H1 (cell line): ENCODE measurements around the gene SLC12A4. TPM values are rescaled to one million over a fixed set of nuclear protein-coding genes. Genes with fewer than 3 reads are reported as not detected.

Experiments
- CTCF ChIA-PET: fragments of 300-600 bp; sonication (Branson Sonifier 250); formaldehyde crosslinking; loops from one replicate; lab custom pipeline; 2021; ENCODE audit not compliant: partially characterized antibody; lab: Charles Lee
- POLR2A ChIA-PET: fragments of 300-600 bp; sonication (Branson Sonifier 250); formaldehyde crosslinking; loops from one replicate; lab custom pipeline; 2021; ENCODE audit warnings: inconsistent platforms; ENCODE audit not compliant: partially characterized antibody; lab: Charles Lee
- DNase-seq, 2 experiments: peaks; one replicate each; pipeline versions ENCODE4 v3.0.0 to v3.0.0-alpha.2; 2010 to 2022; ENCODE audit warnings: low spot score in 2 of 2, low read depth in 1 of 2, mixed read lengths in 1 of 2
- FAIRE-seq: peaks from 2 replicates; lab custom pipeline; 2011; peaks lifted over from hg19 to GRCh38; lab: Jason Lieb, UNC
- H2AFZ ChIP-seq: 2 replicates; pipeline ENCODE4 v1.8.1; 2012; ENCODE audit warnings: low read length, inconsistent platforms
- H2AK5ac ChIP-seq: 2 replicates; pipeline ENCODE4 v1.6.1; 2013; ENCODE audit warnings: low read depth, low read length
- H2BK120ac ChIP-seq: replicated peaks from 2 replicates; pipeline ENCODE3; 2013; ENCODE audit warnings: low read depth, low read length, inconsistent platforms
- H2BK12ac ChIP-seq: 2 replicates; pipeline ENCODE4 v1.6.1; 2013; ENCODE audit warnings: low read depth, low read length
- H2BK15ac ChIP-seq: 2 replicates; pipeline ENCODE4 v1.6.1; 2013; ENCODE audit warnings: low read length
- H2BK20ac ChIP-seq: 2 replicates; pipeline ENCODE4 v1.6.1; 2013; ENCODE audit warnings: low read length
- H2BK5ac ChIP-seq: 2 replicates; pipeline ENCODE4 v1.6.1; 2013; ENCODE audit warnings: low read depth, low read length
- H3K14ac ChIP-seq: 2 replicates; pipeline ENCODE4 v1.6.1; 2013; ENCODE audit warnings: inconsistent platforms; ENCODE audit not compliant: insufficient read length
- H3K18ac ChIP-seq: 2 replicates; pipeline ENCODE4 v1.6.1; 2013; ENCODE audit warnings: low read length; ENCODE audit errors: extremely low read depth
- H3K23ac ChIP-seq: 2 replicates; pipeline ENCODE4 v1.6.1; 2013; ENCODE audit warnings: inconsistent platforms; ENCODE audit not compliant: insufficient read length
- H3K23me2 ChIP-seq: 2 replicates; pipeline ENCODE4 v1.6.1; 2013; ENCODE audit warnings: low read depth, low read length
- H3K27ac ChIP-seq: 2 replicates; pipeline ENCODE4 v1.6.1; 2011; ENCODE audit warnings: low read depth, low read length, inconsistent platforms
- H3K27me3 ChIP-seq, 4 experiments: replicated peaks in 1 of 4; 1 replicate in 1 of 4; 2 replicates in 3 of 4; pipeline versions ENCODE4 v1.6.1 to v1.8.1; 2011 to 2013; ENCODE audit warnings: low read length in 3 of 4, mild to moderate bottlenecking in 3 of 4, inconsistent platforms in 2 of 4, mixed read lengths in 2 of 4, moderate library complexity in 1 of 4; ENCODE audit not compliant: control insufficient read depth in 3 of 4, insufficient read depth in 3 of 4; ENCODE audit errors: extremely low read depth in 1 of 4
- H3K36me3 ChIP-seq, 4 experiments: 2 replicates each; pipeline versions ENCODE4 v1.6.1 to v1.8.1; 2011 to 2013; ENCODE audit warnings: mild to moderate bottlenecking in 4 of 4, low read length in 3 of 4, moderate library complexity in 2 of 4, control low read depth in 1 of 4, inconsistent platforms in 1 of 4; ENCODE audit not compliant: insufficient read depth in 4 of 4, control insufficient read depth in 2 of 4
- H3K4ac ChIP-seq: replicated peaks from 2 replicates; pipeline ENCODE3; 2013; ENCODE audit warnings: low read length, low read depth, mixed read lengths, inconsistent platforms; ENCODE audit not compliant: insufficient read length
- H3K4me1 ChIP-seq, 4 experiments: replicated peaks in 1 of 4; 1 replicate in 1 of 4; 2 replicates in 3 of 4; pipeline versions ENCODE4 v1.6.1 to v1.8.1; 2011 to 2013; ENCODE audit warnings: low read length in 3 of 4, inconsistent platforms in 2 of 4, mixed read lengths in 1 of 4; ENCODE audit not compliant: insufficient read depth in 4 of 4, control insufficient read depth in 3 of 4
- H3K4me2 ChIP-seq, 2 experiments: 2 replicates each; pipeline versions ENCODE4 v1.6.1 to v1.8.1; 2011 to 2013; ENCODE audit warnings: low read depth in 2 of 2, low read length in 2 of 2, control low read depth in 1 of 2, inconsistent platforms in 1 of 2, mild to moderate bottlenecking in 1 of 2; ENCODE audit not compliant: insufficient read depth in 1 of 2
- H3K4me3 ChIP-seq, 4 experiments: fragments of 200-600, 300-600 bp in 1 of 4; sonication (generic), shearing (Covaris generic), sonication (Bioruptor Twin) in 1 of 4; 2 replicates each; pipeline versions ENCODE4 v1.5.1 to v1.8.1; 2011 to 2016; ENCODE audit warnings: low read length in 4 of 4, low read depth in 3 of 4, control low read depth in 2 of 4, inconsistent platforms in 2 of 4, mild to moderate bottlenecking in 2 of 4, mixed read lengths in 1 of 4, moderate library complexity in 1 of 4; ENCODE audit not compliant: insufficient read depth in 2 of 4; ENCODE audit errors: extremely low read depth in 1 of 4
- H3K56ac ChIP-seq: replicated peaks from 2 replicates; pipeline ENCODE3; 2013; ENCODE audit warnings: low read depth, mild to moderate bottlenecking, mixed read lengths, low read length, inconsistent platforms; ENCODE audit not compliant: insufficient read length
- H3K79me1 ChIP-seq: 2 replicates; pipeline ENCODE4 v1.6.1; 2013; ENCODE audit warnings: low read depth, low read length, control low read depth
- H3K79me2 ChIP-seq, 2 experiments: 2 replicates each; pipeline versions ENCODE4 v1.6.1 to v1.8.1; 2012 to 2013; ENCODE audit warnings: low read length in 2 of 2, mild to moderate bottlenecking in 2 of 2, inconsistent platforms in 1 of 2; ENCODE audit not compliant: insufficient read depth in 2 of 2, control insufficient read depth in 1 of 2
- H3K9ac ChIP-seq, 4 experiments: replicated peaks in 1 of 4; 1 replicate in 1 of 4; 2 replicates in 3 of 4; pipeline versions ENCODE4 v1.6.1 to v1.8.1; 2011 to 2013; ENCODE audit warnings: low read depth in 3 of 4, low read length in 3 of 4, control low read depth in 2 of 4, mild to moderate bottlenecking in 2 of 4, moderate library complexity in 2 of 4, inconsistent platforms in 1 of 4; ENCODE audit errors: extremely low read depth in 1 of 4
- H3K9me3 ChIP-seq, 2 experiments: 2 replicates each; pipeline versions ENCODE4 v1.6.1 to v1.8.1; 2012 to 2013; ENCODE audit warnings: mild to moderate bottlenecking in 2 of 2, moderate library complexity in 2 of 2, control low read depth in 1 of 2, inconsistent platforms in 1 of 2, low read depth in 1 of 2, low read length in 1 of 2, mixed read lengths in 1 of 2; ENCODE audit not compliant: insufficient read depth in 2 of 2
- H4K20me1 ChIP-seq, 2 experiments: replicated peaks in 1 of 2; 2 replicates each; pipeline versions ENCODE3 to v1.8.1; 2011 to 2013; ENCODE audit warnings: inconsistent platforms in 2 of 2, low read length in 2 of 2, mild to moderate bottlenecking in 1 of 2; ENCODE audit not compliant: insufficient read depth in 2 of 2, control insufficient read depth in 1 of 2
- H4K5ac ChIP-seq: 2 replicates; pipeline ENCODE4 v1.6.1; 2013; ENCODE audit warnings: low read length, low read depth, mixed read lengths, inconsistent platforms; ENCODE audit not compliant: insufficient read length
- H4K8ac ChIP-seq: 2 replicates; pipeline ENCODE4 v1.8.0; 2013; ENCODE audit warnings: mild to moderate bottlenecking, moderate library complexity, low read length, inconsistent platforms; ENCODE audit not compliant: insufficient read depth; ENCODE audit errors: extremely low read depth
- H4K91ac ChIP-seq: replicated peaks from 2 replicates; pipeline ENCODE3; 2013; ENCODE audit warnings: low read length, mixed read lengths, inconsistent platforms; ENCODE audit not compliant: insufficient read length
- CBX8 ChIP-seq: fragments of 300-800, 300-1000 bp; sonication (generic); IDR thresholded peaks from 2 replicates; pipeline ENCODE4 v1.7.1; 2016; ENCODE audit warnings: low read depth, low read length, borderline replicate concordance
- MAFK ChIP-seq: IDR thresholded peaks from 2 replicates; pipeline ENCODE4 v1.6.1; 2012; ENCODE audit warnings: low read depth, mild to moderate bottlenecking, improper control_type of control experiment, low read length
- RNF2 ChIP-seq: fragments of 200-900, 300-1000 bp; sonication (generic); IDR thresholded peaks from 2 replicates; pipeline ENCODE4 v1.7.1; 2016; ENCODE audit warnings: borderline replicate concordance, low read depth, mild to moderate bottlenecking, antibody characterized with exemption, low read length; ENCODE audit not compliant: poor library complexity, severe bottlenecking; ENCODE audit errors: missing control alignments
- SIN3A ChIP-seq, 2 experiments: IDR thresholded peaks in 1 of 2; conservative IDR thresholded peaks in 1 of 2; 2 replicates each; pipeline ENCODE4 v1.6.1; 2011 to 2012; ENCODE audit warnings: low read length in 2 of 2, improper control_type of control experiment in 1 of 2, low read depth in 1 of 2, mild to moderate bottlenecking in 1 of 2
- TCF12 ChIP-seq: IDR thresholded peaks from 2 replicates; pipeline ENCODE4 v1.6.1; 2011; ENCODE audit warnings: low read depth, mild to moderate bottlenecking, low read length
- WGBS, 2 experiments: shearing (Covaris generic) in 1 of 2; methylation state at CpG; one replicate each; pipeline versions ENCODE4 v1.1.6 to v1.1.7; 2013 to 2015; ENCODE audit warnings: low lambda C conversion rate in 2 of 2, mixed read lengths in 2 of 2, inconsistent platforms in 1 of 2, low coverage in 1 of 2, missing lambda C conversion rate in 1 of 2; ENCODE audit not compliant: insufficient replicate concordance in 2 of 2, insufficient coverage in 1 of 2, insufficient read length in 1 of 2; ENCODE audit errors: extremely low coverage in 1 of 2, missing lambda C conversion rate in 1 of 2; 5-methylcytosine and 5-hydroxymethylcytosine counted together
- polyA plus RNA-seq, 7 experiments: library from polyadenylated mRNA; depleted of rRNA in 3 of 7; stranded (reverse) in 5 of 7; unstranded in 2 of 7; fragments of >200 nt in 5 of 7; fragments of 200-250 nt in 2 of 7; gene quantifications; 1 replicate in 5 of 7; 2 replicates in 1 of 7; 4 replicates in 1 of 7; pipeline versions ENCODE4 v1.2.1 to v1.2.3, GENCODE V29; 2011 to 2013; ENCODE audit warnings: missing spikeins in 2 of 7, mixed read lengths in 2 of 7
- total RNA-seq: library from RNA; stranded (reverse); fragmentation: NEBNext Ultra II Directional; extraction: Animal tissue kit (Norgen Biotek cat#: 25700); gene quantifications from 2 replicates; pipeline ENCODE4 v1.2.1, GENCODE V29; 2021

Gene SLC12A4
- total and polyA plus RNA-seq, 2 of the 8 experiments (the other 6 are each of a cell fraction or from before 2014, with no cell fraction given): 41.3 to 49.3 TPM

- FAIRE-seq: no peak
- Histone ChIP-seq H4K20me1 (peaks cover 13 to 21% of the 10 kb centered on the region in 2 experiments), H3K4ac (no peak overlapping the region), H3K4me2 (no peak overlapping the region), H3K9me3 (no peaks in the 10 kb centered on the region), H3K14ac (no peak overlapping the region), H3K9ac (no peak overlapping the region), H3K18ac (no peak overlapping the region), H4K91ac (no peak overlapping the region), H2AFZ (no peak overlapping the region), H2BK120ac (no peak overlapping the region), H3K27me3 (no peaks in the 10 kb centered on the region), H4K5ac (no peak overlapping the region), H3K56ac (no peak overlapping the region), H3K27ac (0 out of 2 replicates have a peak overlapping the region, but pooled peaks have one; percentile 21), H3K23me2 (no peaks in the 10 kb centered on the region), H2BK5ac (no peak overlapping the region), H3K36me3 (no peaks in the 10 kb centered on the region; a peak in 2 of 8 replicates), H3K4me1 (peaks cover 0 to 8% (median 4%) of the 10 kb centered on the region in 4 experiments; a peak in 5 of 7 replicates), H2BK12ac (no peak overlapping the region), H2AK5ac (no peak overlapping the region), H3K79me1 (no peaks in the 10 kb centered on the region), H3K4me3 (no peak overlapping the region), H3K79me2 (no peaks in the 10 kb centered on the region), H2BK20ac (no peak overlapping the region), H3K23ac (no peak overlapping the region), H4K8ac (no peak overlapping the region), H2BK15ac (0 out of 2 replicates have a peak overlapping the region, but pooled peaks have one; percentile 46)
- 93% methylated on average over 10 of the region's 10 CpGs; no CpG with 5 or more reads in 1 of the 2 experiments for WGBS, 2 experiments
- POLR2A ChIA-PET: interaction anchor here (1.0 to 4.6 kb wide), 5 partner anchors 9 to 39 kb away, joined by 3 to 26 read pairs (median 4); partner anchors contain the start of genes CTRL, NRN1L and PSMB10
- DNase-seq: no peak
- no peak for TF ChIP-seq RNF2
- TF ChIP-seq TCF12: no peak
- no peak for TF ChIP-seq MAFK
- no peak for TF ChIP-seq SIN3A (conservative IDR thresholded peaks at IDR 0.05 in 1 of 2, IDR thresholded peaks at IDR 0.05 in 1 of 2; ENCODE audit: low read depth in 1 of 2, low read length in 2 of 2)
- no peak for TF ChIP-seq CBX8
- CTCF ChIA-PET: interaction anchor here (0.7 to 27.1 kb wide), 8 partner anchors 10 to 439 kb away, joined by 3 to 623 read pairs (median 7); partner anchors contain the start of genes CTRL, EDC4, NRN1L and PSKH1
Observed at GRCh38 chr16:67923414-67924116, 44.9 kb downstream of the SLC12A4 start.
